Thyroid gland (tissue), 4 donors: ENCODE data around the gene ZNF654. TPM values are rescaled to one million over a fixed set of nuclear protein-coding genes. Genes with fewer than 3 reads are reported as not detected.

Experiments
- DNase-seq, 2 donors: peaks; one replicate each; pipeline ENCODE4 v3.0.0-alpha.2; 2019
- H3K27ac ChIP-seq, 3 donors: fragments of 200-600 bp; sonication (generic); 1 replicate in 2 of 3; 2 replicates in 1 of 3; pipeline ENCODE4 v1.5.1; 2016 to 2019; ENCODE audit warnings: mild to moderate bottlenecking in 1 of 3, moderate library complexity in 1 of 3
- H3K27me3 ChIP-seq: fragments of 200-600 bp; sonication (generic); one replicate; pipeline ENCODE4 v1.5.1; 2019
- H3K36me3 ChIP-seq, 2 donors: fragments of 200-600 bp; sonication (generic); one replicate each; pipeline ENCODE4 v1.5.1; 2016 to 2019
- H3K4me1 ChIP-seq, 2 donors: fragments of 200-600 bp; sonication (generic); one replicate each; pipeline ENCODE4 v1.5.1; 2017 to 2019
- H3K4me3 ChIP-seq, 3 donors: fragments of 200-600 bp; sonication (generic); replicated peaks in 1 of 3; 1 replicate in 2 of 3; 2 replicates in 1 of 3; pipeline ENCODE4 v1.5.1; 2016; ENCODE audit warnings: mild to moderate bottlenecking in 1 of 3
- H3K9me3 ChIP-seq: fragments of 200-600 bp; sonication (generic); one replicate; pipeline ENCODE4 v1.5.1; 2017
- POLR2A ChIP-seq, 2 donors: fragments of 450-650 bp; IDR thresholded peaks; one replicate each; pipeline ENCODE4 v1.6.1; 2017; ENCODE audit warnings: antibody characterized with exemption in 2 of 2, mild to moderate bottlenecking in 2 of 2, moderate library complexity in 1 of 2
- WGBS, 2 donors: methylation state at CpG; one replicate each; pipeline ENCODE4 v1.1.5; 2017; 5-methylcytosine and 5-hydroxymethylcytosine counted together
- intact Hi-C: fragments of 100-400 bp; cut with DNase I; formaldehyde crosslinking; loops from one replicate; pipeline ENCODE4 v1.15.1; 2023
- total RNA-seq, 4 donors: library from RNA; depleted of rRNA; stranded (reverse); fragments of >200 nt; gene quantifications; one replicate each; pipeline ENCODE4 v1.2.3, GENCODE V29; 2016
- TF ChIP-seq, protein P1 (sequence below), 6 experiments: fragments of 200-600 bp in 3 of 6; fragments of 450-650 bp in 3 of 6; sonication (generic) in 3 of 6; IDR thresholded peaks; one replicate each; pipeline ENCODE4 v1.5.1; 2016 to 2019; ENCODE audit warnings: antibody characterized with exemption in 6 of 6, mild to moderate bottlenecking in 2 of 6, inconsistent platforms in 1 of 6, moderate library complexity in 1 of 6

ZNF654 gene
- total RNA-seq, 4 donors from 2014 or later, result 14.0 to 28.8 (median 15.7) TPM

DNA sequence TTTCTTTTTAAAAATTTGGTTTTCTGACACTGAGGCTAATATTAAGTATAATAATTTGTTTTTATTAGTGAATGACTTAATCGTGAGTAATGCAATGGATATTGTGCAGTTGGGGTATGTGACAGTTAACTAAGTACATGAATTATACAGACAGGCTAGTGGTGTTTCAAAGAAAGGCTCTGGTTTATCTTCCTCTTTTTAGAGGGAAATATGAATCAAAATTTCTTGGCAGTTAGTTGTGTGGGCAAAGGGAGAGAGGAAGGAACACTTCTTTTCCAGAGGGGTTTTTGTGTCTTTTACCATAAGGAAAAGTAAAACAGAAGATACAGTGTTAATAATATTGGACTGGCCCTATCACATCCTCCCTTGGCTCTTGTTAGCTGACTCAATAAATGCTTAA, 2.7 kb downstream of the ZNF654 start:
- 56 to 78% methylated on average over 1 of the region's 1 CpG for WGBS, 2 donors
- Histone ChIP-seq H3K27me3 (no peaks in the 10 kb centered on the region), H3K27ac (no peak overlapping the region), H3K4me3 (no peak overlapping the region), H3K4me1 (peaks cover 27 to 36% of the 10 kb centered on the region in 2 donors), H3K36me3 (no peaks in the 10 kb centered on the region), H3K9me3 (no peaks in the 10 kb centered on the region)
- intact Hi-C loops, result loop anchor here (10.0 kb wide), 1 partner anchor 93 kb away; no protein-coding TSS in a partner anchor
- no peak for TF ChIP-seq POLR2A (IDR thresholded peaks at IDR 0.05)
- TF ChIP-seq, protein P1, sequence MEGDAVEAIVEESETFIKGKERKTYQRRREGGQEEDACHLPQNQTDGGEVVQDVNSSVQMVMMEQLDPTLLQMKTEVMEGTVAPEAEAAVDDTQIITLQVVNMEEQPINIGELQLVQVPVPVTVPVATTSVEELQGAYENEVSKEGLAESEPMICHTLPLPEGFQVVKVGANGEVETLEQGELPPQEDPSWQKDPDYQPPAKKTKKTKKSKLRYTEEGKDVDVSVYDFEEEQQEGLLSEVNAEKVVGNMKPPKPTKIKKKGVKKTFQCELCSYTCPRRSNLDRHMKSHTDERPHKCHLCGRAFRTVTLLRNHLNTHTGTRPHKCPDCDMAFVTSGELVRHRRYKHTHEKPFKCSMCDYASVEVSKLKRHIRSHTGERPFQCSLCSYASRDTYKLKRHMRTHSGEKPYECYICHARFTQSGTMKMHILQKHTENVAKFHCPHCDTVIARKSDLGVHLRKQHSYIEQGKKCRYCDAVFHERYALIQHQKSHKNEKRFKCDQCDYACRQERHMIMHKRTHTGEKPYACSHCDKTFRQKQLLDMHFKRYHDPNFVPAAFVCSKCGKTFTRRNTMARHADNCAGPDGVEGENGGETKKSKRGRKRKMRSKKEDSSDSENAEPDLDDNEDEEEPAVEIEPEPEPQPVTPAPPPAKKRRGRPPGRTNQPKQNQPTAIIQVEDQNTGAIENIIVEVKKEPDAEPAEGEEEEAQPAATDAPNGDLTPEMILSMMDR (IDR thresholded peaks at IDR 0.05), result no peak
- DNase-seq, result no peak

DNA sequence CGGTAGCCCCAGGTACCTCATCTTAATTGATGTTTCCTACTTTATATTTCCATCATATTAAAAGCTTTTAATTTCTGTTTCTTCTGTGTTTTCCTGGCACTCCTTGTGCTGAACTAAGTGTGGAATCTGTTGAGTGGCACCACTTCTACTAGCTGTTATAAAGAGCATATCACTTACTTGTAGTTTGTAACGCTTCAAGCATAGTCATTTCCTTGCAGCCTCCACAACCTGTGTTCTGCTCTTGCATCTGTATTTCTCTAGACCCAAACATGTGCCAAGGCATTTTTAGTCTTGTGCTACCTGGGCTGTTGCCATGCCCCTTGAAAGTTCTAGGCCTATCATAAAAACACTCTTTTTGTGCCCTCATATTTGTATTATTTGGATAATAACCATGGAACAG, 16.0 kb downstream of the ZNF654 start:
- Histone ChIP-seq H3K9me3 (no peaks in the 10 kb centered on the region), H3K27ac (no peak overlapping the region), H3K4me1 (peaks cover 17 to 20% of the 10 kb centered on the region in 2 donors), H3K4me3 (no peak overlapping the region), H3K36me3 (no peaks in the 10 kb centered on the region), H3K27me3 (no peaks in the 10 kb centered on the region)
- no peak for TF ChIP-seq POLR2A (IDR thresholded peaks at IDR 0.05)
- TF ChIP-seq, protein P1 (IDR thresholded peaks at IDR 0.05), result no peak
- 65 to 77% methylated on average over 2 of the region's 2 CpGs for WGBS, 2 donors
- peak; percentile 12 to 31 for DNase-seq
- intact Hi-C loops, result no loop called here

DNA sequence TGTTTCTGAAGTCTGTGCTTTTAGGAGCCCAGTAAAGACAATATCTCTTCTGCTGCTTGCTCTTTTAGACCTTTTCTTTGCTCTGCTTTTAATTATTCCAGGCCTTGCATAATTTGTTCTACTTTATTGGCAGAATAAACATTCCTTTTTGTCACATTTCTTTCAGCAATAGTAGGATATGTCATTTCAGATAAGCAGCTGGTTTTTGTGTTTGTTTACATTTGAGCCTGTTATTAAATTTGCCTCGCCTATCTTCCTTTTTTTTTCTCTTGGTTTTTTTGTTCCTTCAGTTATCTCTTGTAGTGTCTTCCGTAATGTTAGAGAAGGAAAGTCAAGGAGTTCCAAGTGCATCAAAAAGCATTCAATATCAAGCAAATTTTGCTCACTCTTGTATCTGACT, 16.4 kb downstream of the ZNF654 start:
- Histone ChIP-seq H3K36me3 (no peaks in the 10 kb centered on the region), H3K27me3 (no peaks in the 10 kb centered on the region), H3K9me3 (no peaks in the 10 kb centered on the region), H3K27ac (no peak overlapping the region), H3K4me1 (peaks cover 17 to 20% of the 10 kb centered on the region in 2 donors), H3K4me3 (no peak overlapping the region)
- 74 to 77% methylated on average over 2 of the region's 2 CpGs for WGBS, 2 donors
- intact Hi-C loops, result no loop called here
- no peak for TF ChIP-seq POLR2A (IDR thresholded peaks at IDR 0.05)
- TF ChIP-seq, protein P1 (IDR thresholded peaks at IDR 0.05), result no peak
- no peak for DNase-seq

DNA sequence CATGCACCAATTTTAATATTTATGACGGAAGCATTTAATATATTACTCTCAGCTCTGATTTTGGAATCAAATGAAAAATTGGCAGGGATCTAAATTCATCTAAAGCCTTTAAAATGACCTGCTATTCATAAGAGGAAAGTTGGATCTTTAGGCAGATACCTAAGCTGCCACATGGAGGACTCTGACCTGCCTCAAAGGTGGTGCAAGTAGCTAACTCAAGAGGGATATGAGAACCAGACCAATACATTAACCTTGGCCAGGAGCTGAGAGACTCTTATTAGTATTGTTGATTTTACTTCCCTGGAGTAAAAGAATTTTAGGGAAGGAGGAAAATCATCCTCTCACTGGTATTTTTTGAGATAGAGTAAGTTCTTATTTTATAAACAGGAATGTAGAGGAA, 17.7 kb downstream of the ZNF654 start:
- no peak for DNase-seq
- 94 to 98% methylated on average over 1 of the region's 1 CpG for WGBS, 2 donors
- Histone ChIP-seq H3K4me1 (peaks cover 17 to 20% of the 10 kb centered on the region in 2 donors), H3K36me3 (no peaks in the 10 kb centered on the region), H3K9me3 (no peaks in the 10 kb centered on the region), H3K27me3 (no peaks in the 10 kb centered on the region), H3K27ac (no peak overlapping the region), H3K4me3 (no peak overlapping the region)
- intact Hi-C loops, result no loop called here
- TF ChIP-seq POLR2A (IDR thresholded peaks at IDR 0.05), result no peak
- TF ChIP-seq, protein P1 (IDR thresholded peaks at IDR 0.05), result no peak

DNA sequence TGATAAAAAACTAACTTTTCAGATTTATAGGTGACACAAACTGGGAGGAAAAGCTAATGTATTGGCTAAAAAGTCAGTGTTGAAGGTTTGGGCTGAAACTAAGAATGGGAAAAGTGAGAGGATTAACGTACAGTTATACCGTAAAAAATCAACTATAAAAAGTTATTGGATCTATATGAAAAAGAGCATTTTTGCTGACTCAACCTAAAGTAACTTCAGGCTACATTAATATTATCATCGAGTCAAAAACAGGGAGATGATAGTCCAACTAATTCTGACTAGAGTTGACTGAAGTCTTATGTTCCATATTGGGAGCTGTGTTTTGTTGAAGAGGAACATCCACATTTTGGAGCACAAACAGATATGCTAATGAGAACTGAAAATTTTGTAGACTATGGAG, 19.9 kb downstream of the ZNF654 start:
- no peak for TF ChIP-seq POLR2A (IDR thresholded peaks at IDR 0.05)
- TF ChIP-seq, protein P1 (IDR thresholded peaks at IDR 0.05), result no peak
- 97 to 99% methylated on average over 3 of the region's 3 CpGs for WGBS, 2 donors
- H3K4me1 ChIP-seq, result peaks cover 17 to 20% of the 10 kb centered on the region in 2 donors
- no peaks in the 10 kb centered on the region for H3K27me3 ChIP-seq
- no peak overlapping the region for H3K4me3 ChIP-seq
- DNase-seq, result no peak
- no peak overlapping the region for H3K27ac ChIP-seq
- intact Hi-C loops, result no loop called here
- no peaks in the 10 kb centered on the region for H3K9me3 ChIP-seq
- no peaks in the 10 kb centered on the region for H3K36me3 ChIP-seq
